MG63 (cell line): Measurements from ENCODE around the gene MYO1F. TPM values are rescaled to one million over a fixed set of nuclear protein-coding genes. Genes with fewer than 3 reads are reported as not detected.
A peak's percentile ranks its signal among the peaks of the same experiment; 100 is the strongest.
"Not testable (repeated sequence)": the region's sequence is repeated elsewhere in the genome, so short reads cannot be mapped to it uniquely, and the experiment has no call there.

ENCODE experiments used
- DNase-seq: peaks from one replicate; pipeline ENCODE4 v3.0.0-alpha.2; 2020
- H3K27me3 ChIP-seq: fragments of 250-450 bp; sonication (Bioruptor Pico); 2 replicates; pipeline ENCODE4 v1.5.1; 2020; ENCODE audit warnings: mild to moderate bottlenecking, moderate library complexity
- H3K36me3 ChIP-seq: fragments of 250-450 bp; sonication (Bioruptor Pico); 2 replicates; pipeline ENCODE4 v1.5.1; 2020; ENCODE audit warnings: mild to moderate bottlenecking, moderate library complexity
- H3K4me3 ChIP-seq: fragments of 250-450 bp; sonication (Bioruptor Pico); 2 replicates; pipeline ENCODE4 v1.5.1; 2020; ENCODE audit warnings: mild to moderate bottlenecking, moderate library complexity
- H3K9me3 ChIP-seq: fragments of 250-450 bp; sonication (Bioruptor Pico); 2 replicates; pipeline ENCODE4 v1.5.1; 2020; ENCODE audit warnings: mild to moderate bottlenecking, moderate library complexity
- total RNA-seq: library from RNA; depleted of rRNA; stranded (reverse); fragments of >200 nt; shearing (Covaris generic); gene quantifications from 2 replicates; pipeline ENCODE4 v1.2.3, GENCODE V29; 2014; ENCODE audit warnings: low replicate concordance

The MYO1F gene
- total RNA-seq, 1 experiment from 2014 or later = not detected

GRCh38 chr19:8539621-8540149 is 37.6 kb downstream of the MYO1F start:
- no peak overlapping the region for H3K4me3 ChIP-seq
- no peaks in the 10 kb centered on the region for H3K36me3 ChIP-seq
- peaks cover 23% of the 10 kb centered on the region for H3K27me3 ChIP-seq
- H3K9me3 ChIP-seq = no peaks in the 10 kb centered on the region
- no peak for DNase-seq

- no peak for DNase-seq
- H3K9me3 ChIP-seq = no peaks in the 10 kb centered on the region
These were observed 40.1 kb downstream of the MYO1F start for GRCh38 chr19:8537099-8537498.

GRCh38 chr19:8536282-8536681 is 41.0 kb downstream of the MYO1F start:
- Histone ChIP-seq H3K4me3 (no peak overlapping the region), H3K36me3 (no peaks in the 10 kb centered on the region), H3K9me3 (no peaks in the 10 kb centered on the region), H3K27me3 (peaks cover 54% of the 10 kb centered on the region)
- no peak for DNase-seq

More at GRCh38 chr19:8537099-8537498, 40.1 kb downstream of the MYO1F start:
- peaks cover 49% of the 10 kb centered on the region for H3K27me3 ChIP-seq
- H3K36me3 ChIP-seq = no peaks in the 10 kb centered on the region
- no peak overlapping the region for H3K4me3 ChIP-seq

GRCh38 chr19:8532225-8532624 is 45.0 kb downstream of the MYO1F start:
- H3K27me3 ChIP-seq = peaks cover 68% of the 10 kb centered on the region
- no peaks in the 10 kb centered on the region for H3K36me3 ChIP-seq
- no peak for DNase-seq
- H3K9me3 ChIP-seq = no peaks in the 10 kb centered on the region
- H3K4me3 ChIP-seq = no peak overlapping the region

GRCh38 chr19:8531470-8531869 is 45.8 kb downstream of the MYO1F start:
- no peak for DNase-seq
- no peak overlapping the region for H3K4me3 ChIP-seq
- no peaks in the 10 kb centered on the region for H3K9me3 ChIP-seq

GRCh38 chr19:8530061-8530679 is 47.1 kb downstream of the MYO1F start:
- DNase-seq = no peak
- H3K36me3 ChIP-seq = no peaks in the 10 kb centered on the region
- H3K4me3 ChIP-seq = no peak overlapping the region
- H3K9me3 ChIP-seq = no peaks in the 10 kb centered on the region
- peaks cover 55% of the 10 kb centered on the region for H3K27me3 ChIP-seq

More at GRCh38 chr19:8531470-8531869, 45.8 kb downstream of the MYO1F start:
- no peaks in the 10 kb centered on the region for H3K36me3 ChIP-seq
- peaks cover 63% of the 10 kb centered on the region for H3K27me3 ChIP-seq

GRCh38 chr19:8529369-8530006 is 47.8 kb downstream of the MYO1F start:
- no peaks in the 10 kb centered on the region for H3K36me3 ChIP-seq
- H3K9me3 ChIP-seq = no peaks in the 10 kb centered on the region
- H3K27me3 ChIP-seq = peaks cover 48% of the 10 kb centered on the region
- no peak for DNase-seq
- H3K4me3 ChIP-seq = no peak overlapping the region

GRCh38 chr19:8528500-8528899 is 48.7 kb downstream of the MYO1F start:
- Histone ChIP-seq H3K4me3 (no peak overlapping the region), H3K27me3 (peaks cover 38% of the 10 kb centered on the region), H3K9me3 (no peaks in the 10 kb centered on the region), H3K36me3 (no peaks in the 10 kb centered on the region)
- DNase-seq = no peak

- no peaks in the 10 kb centered on the region for H3K9me3 ChIP-seq
These were observed 50.7 kb downstream of the MYO1F start for GRCh38 chr19:8526345-8527091.

GRCh38 chr19:8525401-8525684 is 51.9 kb downstream of the MYO1F start:
- no peak for DNase-seq
- Histone ChIP-seq H3K36me3 (no peaks in the 10 kb centered on the region), H3K9me3 (no peaks in the 10 kb centered on the region), H3K27me3 (peaks cover 9% of the 10 kb centered on the region), H3K4me3 (peak overlapping the region; percentile 46)

More at GRCh38 chr19:8526345-8527091, 50.7 kb downstream of the MYO1F start:
- Histone ChIP-seq H3K36me3 (no peaks in the 10 kb centered on the region), H3K27me3 (peaks cover 21% of the 10 kb centered on the region), H3K4me3 (peak overlapping the region; percentile 66)
- DNase-seq = peak; percentile 94

GRCh38 chr19:8519388-8519787 is 57.9 kb downstream of the MYO1F start:
- H3K36me3 ChIP-seq = no peaks in the 10 kb centered on the region
- DNase-seq = no peak
- no peak overlapping the region for H3K4me3 ChIP-seq
- H3K9me3 ChIP-seq = no peaks in the 10 kb centered on the region
- H3K27me3 ChIP-seq = no peaks in the 10 kb centered on the region; the same call in 1 of the 2 replicates

GRCh38 chr19:8518536-8518935 is 58.7 kb downstream of the MYO1F start:
- no peaks in the 10 kb centered on the region; the same call in 1 of the 2 replicates for H3K27me3 ChIP-seq
- no peaks in the 10 kb centered on the region for H3K36me3 ChIP-seq
- H3K9me3 ChIP-seq = no peaks in the 10 kb centered on the region
- no peak for DNase-seq
- no peak overlapping the region for H3K4me3 ChIP-seq

GRCh38 chr19:8517551-8518442 is 59.4 kb downstream of the MYO1F start:
- peaks cover under 1% of the 10 kb centered on the region; the same call in 1 of the 2 replicates for H3K36me3 ChIP-seq
- no peaks in the 10 kb centered on the region; the same call in 1 of the 2 replicates for H3K27me3 ChIP-seq
- H3K4me3 ChIP-seq = no peak overlapping the region
- H3K9me3 ChIP-seq = no peaks in the 10 kb centered on the region
- no peak for DNase-seq

GRCh38 chr19:8515317-8515716 is 61.9 kb downstream of the MYO1F start:
- Histone ChIP-seq H3K4me3 (no peak overlapping the region), H3K36me3 (peaks cover 16% of the 10 kb centered on the region), H3K9me3 (no peaks in the 10 kb centered on the region), H3K27me3 (no peaks in the 10 kb centered on the region; the same call in 1 of the 2 replicates)
- no peak for DNase-seq

- not testable (repeated sequence) for DNase-seq
These were observed 62.7 kb downstream of the MYO1F start for GRCh38 chr19:8514505-8515009.

More at GRCh38 chr19:8514505-8515009, 62.7 kb downstream of the MYO1F start:
- H3K36me3 ChIP-seq = peaks cover 16% of the 10 kb centered on the region
- peak overlapping the region; percentile 68 for H3K4me3 ChIP-seq
- H3K27me3 ChIP-seq, H3K9me3 ChIP-seq: not testable (repeated sequence)
